GM12872 (cell line): ENCODE data around the gene SLC19A1.

Experiments used
- TF ChIP-seq, protein P1 (sequence below): IDR thresholded peaks from 3 replicates; pipeline ENCODE4 v1.5.1; 2011; ENCODE audit warnings: low read depth, mild to moderate bottlenecking, low read length, moderate library complexity; ENCODE audit not compliant: insufficient read depth

The SLC19A1 gene

DNA sequence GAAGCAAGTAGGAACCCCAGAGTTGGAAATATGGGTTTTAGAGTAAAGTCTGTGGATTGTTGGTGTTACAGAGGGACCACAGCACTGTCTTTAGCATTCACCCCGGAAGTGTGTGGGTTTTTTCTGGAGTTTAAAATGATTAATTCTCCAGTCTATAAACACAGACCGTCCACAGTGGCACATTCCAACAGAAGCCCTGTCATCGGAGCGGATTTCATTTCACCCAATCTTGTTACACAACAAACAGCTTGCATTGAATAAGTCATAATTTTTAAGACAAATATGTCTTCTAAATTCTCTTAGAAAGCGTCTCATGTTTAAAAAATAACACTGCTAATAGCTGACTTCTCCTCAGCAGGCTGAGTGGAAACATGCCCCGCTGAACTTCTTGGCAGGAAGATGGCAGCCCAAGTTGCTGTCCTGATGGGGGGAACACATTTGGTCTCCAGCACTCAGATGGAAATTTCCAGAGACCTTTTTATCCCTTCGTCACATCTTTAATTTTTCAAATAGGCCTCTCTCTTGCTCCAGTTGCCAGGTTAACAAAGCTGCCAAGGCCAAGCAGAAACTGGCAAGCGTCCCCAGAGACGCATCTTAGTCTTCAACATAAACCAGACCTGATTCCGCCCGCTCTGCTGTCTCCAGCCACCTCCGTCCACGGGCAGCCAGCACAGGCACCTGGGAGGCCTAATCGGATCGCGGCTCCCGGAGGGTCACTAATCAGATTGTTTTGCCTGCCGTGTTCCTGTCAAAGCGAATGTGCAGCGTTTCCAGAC, 28.8 kb upstream of the SLC19A1 start:
- TF ChIP-seq, protein P1, sequence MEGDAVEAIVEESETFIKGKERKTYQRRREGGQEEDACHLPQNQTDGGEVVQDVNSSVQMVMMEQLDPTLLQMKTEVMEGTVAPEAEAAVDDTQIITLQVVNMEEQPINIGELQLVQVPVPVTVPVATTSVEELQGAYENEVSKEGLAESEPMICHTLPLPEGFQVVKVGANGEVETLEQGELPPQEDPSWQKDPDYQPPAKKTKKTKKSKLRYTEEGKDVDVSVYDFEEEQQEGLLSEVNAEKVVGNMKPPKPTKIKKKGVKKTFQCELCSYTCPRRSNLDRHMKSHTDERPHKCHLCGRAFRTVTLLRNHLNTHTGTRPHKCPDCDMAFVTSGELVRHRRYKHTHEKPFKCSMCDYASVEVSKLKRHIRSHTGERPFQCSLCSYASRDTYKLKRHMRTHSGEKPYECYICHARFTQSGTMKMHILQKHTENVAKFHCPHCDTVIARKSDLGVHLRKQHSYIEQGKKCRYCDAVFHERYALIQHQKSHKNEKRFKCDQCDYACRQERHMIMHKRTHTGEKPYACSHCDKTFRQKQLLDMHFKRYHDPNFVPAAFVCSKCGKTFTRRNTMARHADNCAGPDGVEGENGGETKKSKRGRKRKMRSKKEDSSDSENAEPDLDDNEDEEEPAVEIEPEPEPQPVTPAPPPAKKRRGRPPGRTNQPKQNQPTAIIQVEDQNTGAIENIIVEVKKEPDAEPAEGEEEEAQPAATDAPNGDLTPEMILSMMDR = no peak

DNA sequence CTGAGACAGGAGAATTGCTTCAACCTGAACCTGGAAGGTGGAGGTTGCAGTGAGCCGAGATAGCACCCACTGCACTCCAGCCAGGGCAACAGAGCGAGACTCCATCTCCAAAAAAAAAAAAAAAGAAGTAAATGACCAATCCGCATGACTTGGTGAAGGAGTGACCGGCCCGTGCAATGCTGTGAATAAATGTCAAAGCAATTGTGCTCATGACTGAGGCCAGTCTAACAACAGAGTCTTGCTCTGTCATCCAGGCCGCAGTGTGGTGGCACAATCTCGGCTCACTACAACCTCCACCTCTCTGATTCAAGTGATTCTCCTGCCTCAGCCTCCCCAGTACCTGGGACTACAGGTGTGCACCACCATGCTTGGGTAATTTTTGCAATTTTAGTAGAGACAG, 27.8 kb upstream of the SLC19A1 start:
- TF ChIP-seq, protein P1 = no peak

DNA sequence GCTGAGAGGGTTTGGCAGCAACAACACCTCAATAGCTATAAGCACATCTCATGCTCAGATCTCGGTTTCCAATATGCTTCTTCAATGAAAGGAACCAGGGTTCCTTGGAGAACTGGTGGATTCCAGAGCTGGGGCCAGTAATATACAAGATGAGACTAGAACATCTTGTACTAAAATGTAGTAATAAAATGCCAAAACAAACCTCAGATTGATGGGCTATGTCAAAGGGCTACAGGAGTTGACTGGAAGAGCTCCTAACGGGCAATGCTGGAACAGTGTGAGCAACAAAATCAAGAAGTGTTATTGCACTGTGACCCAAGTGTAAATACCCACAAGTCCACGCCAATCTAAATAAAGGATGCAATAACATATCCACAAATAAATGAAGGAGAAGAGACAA, 26.1 kb upstream of the SLC19A1 start:
- TF ChIP-seq, protein P1 = no peak

DNA sequence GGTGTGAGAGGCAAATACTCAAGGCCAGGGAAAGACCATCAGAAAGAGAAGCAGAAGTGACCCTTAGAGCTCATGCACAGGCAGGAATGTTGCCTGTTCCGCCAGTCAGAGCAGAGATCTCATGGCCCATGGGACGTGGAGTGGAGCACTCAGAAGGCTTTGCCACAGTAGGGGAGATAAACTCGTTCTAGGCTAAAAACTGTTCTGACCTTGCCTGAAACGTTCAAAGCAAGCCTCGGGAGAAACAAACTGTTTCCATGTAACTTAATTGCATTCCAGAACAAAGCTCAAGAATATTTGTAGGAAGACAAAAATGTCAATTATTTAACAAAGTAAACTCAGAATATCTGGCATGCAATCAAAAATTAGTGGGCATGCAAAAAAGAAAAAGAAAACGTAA, 20.7 kb upstream of the SLC19A1 start:
- TF ChIP-seq, protein P1 = no peak

DNA sequence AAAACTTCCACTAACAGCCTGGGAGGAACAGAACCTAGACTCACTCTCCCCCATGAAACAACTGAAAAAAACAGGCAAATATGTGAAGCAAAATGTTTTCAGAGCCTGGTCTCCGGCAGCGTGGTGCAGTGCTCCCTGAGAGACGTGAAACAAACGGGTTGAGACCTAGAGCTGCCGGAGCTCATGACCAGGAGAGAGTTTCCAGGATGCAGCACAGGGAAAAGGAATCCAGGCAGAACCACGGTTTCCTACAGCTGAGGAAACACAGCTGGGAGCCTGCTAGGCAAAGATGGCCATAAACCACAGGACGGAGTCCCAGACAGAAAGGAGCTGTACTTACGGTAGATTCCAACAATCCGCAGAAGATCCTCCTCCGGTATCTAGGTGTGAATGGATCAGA, 20.2 kb upstream of the SLC19A1 start:
- TF ChIP-seq, protein P1 = no peak

DNA sequence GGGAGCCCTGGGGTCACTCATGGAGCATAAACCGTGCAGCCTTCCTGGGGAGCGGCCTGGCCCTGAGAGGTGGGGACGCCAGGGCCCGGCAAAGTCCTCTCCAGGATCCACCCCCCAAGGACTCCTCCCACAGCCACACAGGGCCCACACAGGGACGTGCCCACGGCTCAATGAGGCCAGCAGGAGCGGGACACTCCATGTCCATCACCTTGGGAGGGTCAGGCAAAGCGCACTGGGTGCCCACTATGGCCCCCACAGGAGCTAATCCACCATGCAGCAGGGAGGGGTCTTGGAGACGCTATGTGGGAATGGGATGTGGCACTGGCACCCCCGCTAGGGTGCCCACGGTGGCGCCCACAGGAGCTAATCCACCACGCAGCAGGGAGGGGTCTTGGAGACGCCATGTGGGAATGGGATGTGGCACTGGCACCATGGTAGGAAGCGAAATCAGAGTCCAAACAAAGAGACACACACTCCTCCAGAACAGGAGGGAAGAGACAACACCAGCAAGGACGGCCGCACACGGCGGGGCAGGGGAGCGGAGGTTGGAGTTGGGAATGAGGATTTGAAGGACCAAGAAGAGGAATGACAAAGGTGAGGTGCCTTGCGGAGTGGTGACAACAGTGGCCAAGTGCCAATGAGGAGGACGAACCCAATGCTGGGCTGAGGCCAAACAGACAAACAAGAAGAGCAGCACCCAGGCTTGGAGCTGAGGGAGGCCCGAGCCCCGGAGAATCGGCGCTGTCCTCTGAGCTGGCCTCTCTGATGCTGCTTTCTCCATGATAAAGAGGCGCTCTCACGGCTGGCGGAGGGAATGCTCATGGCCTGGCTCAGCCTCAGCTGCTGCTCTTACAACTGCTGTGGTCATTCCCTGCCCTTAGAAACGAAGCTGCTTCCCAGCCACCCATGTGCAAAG, 18.1 kb upstream of the SLC19A1 start:
- TF ChIP-seq, protein P1 = no peak
